ENCODE results near the gene ORMDL1. TPM values are rescaled to one million over a fixed set of nuclear protein-coding genes. Genes with fewer than 3 reads are reported as not detected.
"Not testable (repeated sequence)": the region's sequence is repeated elsewhere in the genome, so short reads cannot be mapped to it uniquely, and the experiment has no call there.

The ORMDL1 gene
- total RNA-seq, 1 donor from 2014 or later = 60.7 TPM

DNA sequence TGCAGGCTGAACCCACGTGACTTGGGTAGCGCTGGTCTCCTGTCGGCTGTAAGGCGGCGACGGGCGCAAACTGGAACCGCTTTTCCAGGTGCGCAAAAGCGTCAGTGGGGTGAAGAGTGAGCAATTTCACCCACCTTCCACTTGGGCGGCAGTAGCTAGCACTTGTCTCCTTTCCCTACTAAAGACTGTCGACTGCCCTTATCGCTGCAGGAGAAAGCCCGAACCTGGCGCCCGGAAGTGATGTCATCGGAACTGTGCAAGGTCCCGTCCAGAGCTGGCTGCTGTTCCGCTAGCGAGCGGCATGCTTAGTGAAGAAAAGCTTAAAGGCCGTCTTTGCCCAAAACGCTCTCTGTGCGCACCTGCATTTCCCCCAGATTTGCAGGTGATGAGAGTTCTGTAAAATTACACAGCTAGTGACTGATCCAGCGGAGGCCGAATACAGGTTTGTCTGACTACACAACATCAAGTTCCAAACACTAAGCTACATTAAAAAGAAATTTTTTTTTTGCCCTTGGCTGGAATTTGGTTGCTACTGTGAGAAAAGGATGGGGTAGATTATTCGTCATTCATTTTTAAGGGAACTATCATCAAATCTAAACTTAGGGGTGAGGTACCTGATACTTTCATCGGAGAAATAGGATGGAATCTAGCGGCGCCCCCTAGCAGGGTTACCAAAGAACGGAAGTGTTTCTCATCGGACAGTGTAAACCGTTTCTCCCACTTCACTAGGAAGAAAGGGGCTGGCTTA lies 21.4 kb downstream of the ORMDL1 start, which contains the start of gene OSGEPL1:
Gene OSGEPL1, minus strand, starts transcription at position 242 of the 748 bp plus-strand sequence. CDS start 1,152 bp downstream, outside the sequence.
- H3K27me3 Mint-ChIP-seq (ENCODE audit: unreplicated experiment) = peaks cover 1% of the 10 kb centered on the region
- TF ChIP-seq, protein P1, sequence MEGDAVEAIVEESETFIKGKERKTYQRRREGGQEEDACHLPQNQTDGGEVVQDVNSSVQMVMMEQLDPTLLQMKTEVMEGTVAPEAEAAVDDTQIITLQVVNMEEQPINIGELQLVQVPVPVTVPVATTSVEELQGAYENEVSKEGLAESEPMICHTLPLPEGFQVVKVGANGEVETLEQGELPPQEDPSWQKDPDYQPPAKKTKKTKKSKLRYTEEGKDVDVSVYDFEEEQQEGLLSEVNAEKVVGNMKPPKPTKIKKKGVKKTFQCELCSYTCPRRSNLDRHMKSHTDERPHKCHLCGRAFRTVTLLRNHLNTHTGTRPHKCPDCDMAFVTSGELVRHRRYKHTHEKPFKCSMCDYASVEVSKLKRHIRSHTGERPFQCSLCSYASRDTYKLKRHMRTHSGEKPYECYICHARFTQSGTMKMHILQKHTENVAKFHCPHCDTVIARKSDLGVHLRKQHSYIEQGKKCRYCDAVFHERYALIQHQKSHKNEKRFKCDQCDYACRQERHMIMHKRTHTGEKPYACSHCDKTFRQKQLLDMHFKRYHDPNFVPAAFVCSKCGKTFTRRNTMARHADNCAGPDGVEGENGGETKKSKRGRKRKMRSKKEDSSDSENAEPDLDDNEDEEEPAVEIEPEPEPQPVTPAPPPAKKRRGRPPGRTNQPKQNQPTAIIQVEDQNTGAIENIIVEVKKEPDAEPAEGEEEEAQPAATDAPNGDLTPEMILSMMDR (IDR thresholded peaks at IDR 0.05; ENCODE audit: unreplicated experiment) = peak; percentile 45
- H3K9me3 Mint-ChIP-seq (ENCODE audit: unreplicated experiment) = no peaks in the 10 kb centered on the region
- peak; percentile 73 for DNase-seq (ENCODE audit: low spot score)
- peaks cover 8% of the 10 kb centered on the region for H3K36me3 Mint-ChIP-seq (ENCODE audit: low read depth, unreplicated experiment)
- H3K4me1 Mint-ChIP-seq (ENCODE audit: unreplicated experiment) = peaks cover 3% of the 10 kb centered on the region
- H3K4me3 Mint-ChIP-seq (ENCODE audit: unreplicated experiment) = peak within 1 kb of the TSS; percentile 89
- H3K27ac Mint-ChIP-seq (ENCODE audit: unreplicated experiment) = peak within 1 kb of the TSS; percentile 76

DNA sequence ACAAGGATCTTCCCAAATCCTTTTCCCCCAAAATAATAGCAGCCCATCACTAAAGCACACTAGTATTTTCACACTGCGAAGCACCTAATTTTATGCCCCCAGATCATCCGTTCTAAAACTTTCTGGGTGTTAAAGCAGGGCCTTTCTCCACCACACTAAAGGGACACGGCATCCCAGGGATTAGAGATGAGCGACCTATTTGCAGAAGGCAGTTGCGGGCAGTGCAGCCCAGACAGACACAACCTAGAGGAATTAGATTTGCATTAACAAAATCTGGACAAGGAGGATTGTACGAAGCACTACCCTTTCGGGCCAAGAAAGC lies 21.9 kb downstream of the ORMDL1 start:
- TF ChIP-seq, protein P1 (IDR thresholded peaks at IDR 0.05; ENCODE audit: unreplicated experiment) = no peak
- no peaks in the 10 kb centered on the region for H3K9me3 Mint-ChIP-seq (ENCODE audit: unreplicated experiment)
- H3K36me3 Mint-ChIP-seq (ENCODE audit: low read depth, unreplicated experiment) = peaks cover 6% of the 10 kb centered on the region
- H3K27ac Mint-ChIP-seq (ENCODE audit: unreplicated experiment) = peak overlapping the region; percentile 39
- peak overlapping the region; percentile 89 for H3K4me3 Mint-ChIP-seq (ENCODE audit: unreplicated experiment)
- no peak for DNase-seq (ENCODE audit: low spot score)
- H3K27me3 Mint-ChIP-seq (ENCODE audit: unreplicated experiment) = peaks cover 1% of the 10 kb centered on the region
- H3K4me1 Mint-ChIP-seq (ENCODE audit: unreplicated experiment) = peaks cover 3% of the 10 kb centered on the region

DNA sequence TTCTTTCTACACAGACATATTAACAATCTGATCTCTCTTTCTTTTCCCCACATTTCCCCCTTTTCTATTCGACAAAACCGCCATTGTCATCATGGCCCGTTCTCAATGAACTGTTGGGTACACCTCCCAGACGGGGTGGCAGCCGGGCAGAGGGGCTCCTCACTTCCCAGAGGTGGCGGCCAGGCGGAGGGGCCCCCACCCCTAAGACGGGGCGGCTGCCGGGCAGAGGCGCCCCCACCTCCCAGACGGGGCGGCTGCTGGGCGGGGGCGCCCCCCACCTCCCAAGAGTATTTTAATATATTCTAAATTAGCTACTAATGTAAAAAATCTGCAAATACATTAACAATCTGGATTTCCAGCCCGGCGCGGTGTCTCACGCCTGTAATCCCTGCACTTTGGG lies 24.0 kb downstream of the ORMDL1 start:
- not testable (repeated sequence) for H3K9me3 Mint-ChIP-seq (ENCODE audit: unreplicated experiment); H3K36me3 Mint-ChIP-seq (ENCODE audit: low read depth, unreplicated experiment); DNase-seq (ENCODE audit: low spot score); H3K4me1 Mint-ChIP-seq (ENCODE audit: unreplicated experiment); H3K27ac Mint-ChIP-seq (ENCODE audit: unreplicated experiment); H3K27me3 Mint-ChIP-seq (ENCODE audit: unreplicated experiment); H3K4me3 Mint-ChIP-seq (ENCODE audit: unreplicated experiment)

DNA sequence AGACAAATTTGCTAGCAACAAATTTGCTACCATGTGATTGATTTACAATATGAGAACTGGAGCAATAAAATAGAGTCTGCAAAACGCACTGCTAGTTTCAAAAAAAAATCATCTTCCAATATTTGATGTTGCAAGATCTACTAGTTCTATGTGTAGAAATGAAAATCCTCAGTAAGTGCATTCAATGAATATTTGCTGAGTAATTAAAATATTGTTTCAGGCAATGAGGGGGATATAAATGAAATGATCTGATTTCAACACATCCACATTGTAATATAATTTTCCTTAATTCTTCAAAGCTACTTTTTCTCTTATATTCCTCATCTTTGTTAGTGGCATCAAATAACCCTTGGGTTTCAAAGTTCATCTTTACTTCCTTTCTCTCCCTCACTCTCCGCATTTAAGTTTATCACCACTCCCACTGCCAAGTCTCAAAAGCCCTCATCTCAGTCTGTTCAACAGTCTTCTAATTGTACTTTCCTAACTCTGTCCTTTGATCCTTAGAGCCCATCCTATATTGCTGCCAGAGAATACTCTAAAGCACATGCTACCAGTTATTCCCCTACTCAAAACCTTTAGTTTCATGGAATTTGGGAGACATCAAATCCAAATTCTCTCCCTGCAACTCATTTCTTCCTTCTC lies 27.7 kb downstream of the ORMDL1 start:
- H3K4me1 Mint-ChIP-seq (ENCODE audit: unreplicated experiment) = no peaks in the 10 kb centered on the region
- DNase-seq (ENCODE audit: low spot score) = no peak
- no peak overlapping the region for H3K27ac Mint-ChIP-seq (ENCODE audit: unreplicated experiment)
- H3K36me3 Mint-ChIP-seq (ENCODE audit: low read depth, unreplicated experiment) = no peaks in the 10 kb centered on the region
- TF ChIP-seq, protein P1 (IDR thresholded peaks at IDR 0.05; ENCODE audit: unreplicated experiment) = no peak
- no peaks in the 10 kb centered on the region for H3K9me3 Mint-ChIP-seq (ENCODE audit: unreplicated experiment)
- H3K27me3 Mint-ChIP-seq (ENCODE audit: unreplicated experiment) = no peaks in the 10 kb centered on the region
- H3K4me3 Mint-ChIP-seq (ENCODE audit: unreplicated experiment) = no peak overlapping the region

DNA sequence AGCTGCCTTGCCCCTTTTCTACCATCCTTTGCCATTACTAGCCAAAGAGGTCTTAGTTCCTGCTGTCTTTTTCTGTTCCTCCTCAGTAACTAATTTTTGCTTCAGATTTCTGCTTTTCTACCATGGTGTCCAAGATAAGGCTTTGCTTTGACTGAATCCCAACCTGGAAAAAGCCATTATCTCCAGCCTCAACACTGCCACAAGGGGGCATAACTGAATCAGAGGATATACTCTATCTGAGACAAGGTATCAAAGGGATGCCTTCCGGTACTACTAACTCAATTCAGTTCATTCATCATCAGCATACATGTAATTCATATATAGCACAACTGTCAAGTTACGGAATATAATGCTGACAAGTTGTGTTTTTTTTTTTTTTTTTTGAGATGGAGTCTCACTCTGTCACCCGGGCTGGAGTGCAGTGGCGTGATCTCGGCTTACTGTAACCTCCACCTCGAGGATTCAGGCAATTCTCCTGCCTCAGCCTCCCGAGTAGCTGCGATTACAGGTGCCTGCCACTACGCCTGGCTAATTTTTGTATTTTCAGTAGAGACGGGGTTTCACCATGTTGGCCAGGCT lies 33.0 kb downstream of the ORMDL1 start:
- H3K27ac Mint-ChIP-seq (ENCODE audit: unreplicated experiment) = no peak overlapping the region
- no peaks in the 10 kb centered on the region for H3K36me3 Mint-ChIP-seq (ENCODE audit: low read depth, unreplicated experiment)
- no peaks in the 10 kb centered on the region for H3K27me3 Mint-ChIP-seq (ENCODE audit: unreplicated experiment)
- no peaks in the 10 kb centered on the region for H3K9me3 Mint-ChIP-seq (ENCODE audit: unreplicated experiment)
- H3K4me1 Mint-ChIP-seq (ENCODE audit: unreplicated experiment) = no peaks in the 10 kb centered on the region
- DNase-seq (ENCODE audit: low spot score) = peak; percentile 41
- TF ChIP-seq, protein P1 (IDR thresholded peaks at IDR 0.05; ENCODE audit: unreplicated experiment) = peak; percentile 54
- no peak overlapping the region for H3K4me3 Mint-ChIP-seq (ENCODE audit: unreplicated experiment)

Data from endothelial cell (in vitro differentiated cells).